ENCODE measurements around the gene NCAPH2. TPM values are rescaled to one million over a fixed set of nuclear protein-coding genes. Genes with fewer than 3 reads are reported as not detected.

The NCAPH2 gene
- 41.2 and 64.4 TPM in 2 replicates for total RNA-seq (ENCODE audit: low replicate concordance)

GRCh38 chr22:50507991-50508884, at the start of gene NCAPH2:
TSS of gene NCAPH2 (plus strand) at chr22:50508224. CDS start at chr22:50508338, 114 bp downstream.
- Histone ChIP-seq H3K4me1 (peaks cover 16% of the 10 kb centered on the region), H3K9ac (peak within 1 kb of the TSS; percentile 73), H3K36me3 (no peaks in the 10 kb centered on the region), H2AFZ (replicated peaks) (peak within 1 kb of the TSS; percentile 84), H3K27ac (peak within 1 kb of the TSS; percentile 61), H3F3A (ENCODE audit: low read depth) (peaks cover 6% of the 10 kb centered on the region), H3K9me3 (ENCODE audit: low read depth) (no peaks in the 10 kb centered on the region), H3K4me3 (peak within 1 kb of the TSS; percentile 75), H3K4me2 (peak within 1 kb of the TSS; percentile 98), H4K20me1 (ENCODE audit: low read depth) (peaks cover 31% of the 10 kb centered on the region), H3K79me2 (ENCODE audit: low read depth) (peaks cover 53% of the 10 kb centered on the region), H3K27me3 (no peaks in the 10 kb centered on the region)
- Mint-ChIP-seq H3K27ac (peak within 1 kb of the TSS; percentile 91), H3K36me3 (peaks cover 4% of the 10 kb centered on the region), H3K27me3 (ENCODE audit: insufficient read depth, low read depth) (peaks cover 3% of the 10 kb centered on the region), H3K4me3 (peak within 1 kb of the TSS; percentile 97), H3K4me1 (peaks cover 11% of the 10 kb centered on the region), H3K9me3 (no peaks in the 10 kb centered on the region)
- DNase-seq (ENCODE audit: low spot score), result peak; percentile 99
- TF ChIP-seq CTCF (IDR thresholded peaks at IDR 0.05) (no peak), EZH2 (IDR thresholded peaks at IDR 0.05) (no peak), EZH2phosphoT487 (IDR thresholded peaks at IDR 0.05) (no peak)

- Histone ChIP-seq H3F3A (ENCODE audit: low read depth) (no peaks in the 10 kb centered on the region), H3K4me1 (no peaks in the 10 kb centered on the region), H3K9ac (no peak overlapping the region), H3K27me3 (no peaks in the 10 kb centered on the region), H3K4me2 (no peak overlapping the region), H3K27ac (no peak overlapping the region), H4K20me1 (ENCODE audit: low read depth) (peaks cover 5% of the 10 kb centered on the region), H3K9me3 (ENCODE audit: low read depth) (no peaks in the 10 kb centered on the region), H2AFZ (replicated peaks) (no peak overlapping the region), H3K79me2 (ENCODE audit: low read depth) (no peaks in the 10 kb centered on the region), H3K36me3 (no peaks in the 10 kb centered on the region), H3K4me3 (no peak overlapping the region)
- Mint-ChIP-seq H3K4me3 (no peak overlapping the region), H3K4me1 (no peaks in the 10 kb centered on the region), H3K9me3 (no peaks in the 10 kb centered on the region), H3K27me3 (ENCODE audit: insufficient read depth, low read depth) (peaks cover 2% of the 10 kb centered on the region), H3K36me3 (peaks cover 15% of the 10 kb centered on the region), H3K27ac (no peak overlapping the region)
- no peak for DNase-seq (ENCODE audit: low spot score)
- TF ChIP-seq EZH2phosphoT487 (IDR thresholded peaks at IDR 0.05), result no peak
- TF ChIP-seq CTCF (IDR thresholded peaks at IDR 0.05), result no peak
- no peak for TF ChIP-seq EZH2 (IDR thresholded peaks at IDR 0.05)
Measured at GRCh38 chr22:50459016-50459415, 49.0 kb upstream of the NCAPH2 start.

GRCh38 chr22:50459496-50460140, 48.4 kb upstream of the NCAPH2 start:
- no peak overlapping the region for H3K27ac Mint-ChIP-seq
- TF ChIP-seq CTCF (IDR thresholded peaks at IDR 0.05), result no peak
- peaks cover 3% of the 10 kb centered on the region for H3K27me3 Mint-ChIP-seq (ENCODE audit: insufficient read depth, low read depth)
- Histone ChIP-seq H3K27ac (no peak overlapping the region), H3K36me3 (no peaks in the 10 kb centered on the region), H3K4me2 (no peak overlapping the region), H3K79me2 (ENCODE audit: low read depth) (no peaks in the 10 kb centered on the region), H3F3A (ENCODE audit: low read depth) (no peaks in the 10 kb centered on the region), H3K4me1 (no peaks in the 10 kb centered on the region), H3K9me3 (ENCODE audit: low read depth) (no peaks in the 10 kb centered on the region), H2AFZ (replicated peaks) (no peak overlapping the region), H4K20me1 (ENCODE audit: low read depth) (peaks cover 5% of the 10 kb centered on the region), H3K4me3 (no peak overlapping the region), H3K27me3 (no peaks in the 10 kb centered on the region), H3K9ac (no peak overlapping the region)
- no peaks in the 10 kb centered on the region for H3K4me1 Mint-ChIP-seq
- peaks cover 15% of the 10 kb centered on the region for H3K36me3 Mint-ChIP-seq
- H3K9me3 Mint-ChIP-seq, result no peaks in the 10 kb centered on the region
- no peak overlapping the region for H3K4me3 Mint-ChIP-seq
- DNase-seq (ENCODE audit: low spot score), result no peak

Measured in neural progenitor cell (in vitro differentiated cells).